Stimulated activated CD4-positive, alpha-beta T cell treated with anti-CD3 and anti-CD28 coated beads, Interleukin-1b, Interleukin-23, amount 100 ng/mL, for 4 hours (primary cell): ENCODE data around the gene FBXO11.
"Not testable (repeated sequence)": the region's sequence is repeated elsewhere in the genome, so short reads cannot be mapped to it uniquely, and the experiment has no call there.

ENCODE experiments used
- DNase-seq, 2 donors: peaks; one replicate each; pipeline ENCODE4 v3.0.0-alpha.2; 2020; ENCODE audit warnings: low read depth in 2 of 2

Gene FBXO11

DNA sequence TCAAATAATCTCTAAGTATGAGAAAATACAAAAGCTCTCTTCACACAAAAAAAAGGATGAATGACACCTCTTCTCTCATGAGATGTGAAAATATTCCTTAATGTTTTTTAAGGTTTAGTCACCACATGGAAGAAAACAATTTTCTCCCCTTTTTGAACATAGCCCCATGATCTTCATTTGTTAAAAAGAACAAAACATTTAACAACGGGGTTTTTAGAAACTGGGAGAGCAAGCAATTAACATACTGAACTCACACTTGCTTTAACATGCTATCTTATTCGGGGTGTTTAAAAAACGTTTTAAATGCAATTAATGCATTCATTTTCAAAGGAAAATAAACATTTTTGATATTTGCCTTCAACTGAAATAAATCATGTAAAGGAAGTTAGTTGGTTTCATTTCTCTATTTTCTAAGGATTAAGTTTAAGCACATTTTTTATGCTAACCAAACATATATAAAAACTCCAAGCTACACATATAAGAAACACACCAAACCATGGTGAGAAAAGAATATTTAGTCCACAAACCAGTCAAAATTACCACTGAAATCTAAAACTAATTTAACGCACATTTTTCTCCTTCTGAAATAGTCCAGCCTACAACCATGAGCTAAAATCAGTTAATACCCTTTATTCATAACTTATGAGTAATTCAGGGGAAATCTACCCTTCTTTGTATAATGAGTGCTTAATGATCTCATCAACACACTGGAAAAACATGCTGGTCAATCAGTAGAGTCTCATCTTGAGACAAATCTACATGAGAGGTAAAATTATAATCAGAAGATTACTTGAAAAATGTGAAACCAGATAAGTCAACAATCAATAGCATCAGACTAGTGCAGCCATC is 8.2 kb downstream of the FBXO11 start:
- no peak for DNase-seq

DNA sequence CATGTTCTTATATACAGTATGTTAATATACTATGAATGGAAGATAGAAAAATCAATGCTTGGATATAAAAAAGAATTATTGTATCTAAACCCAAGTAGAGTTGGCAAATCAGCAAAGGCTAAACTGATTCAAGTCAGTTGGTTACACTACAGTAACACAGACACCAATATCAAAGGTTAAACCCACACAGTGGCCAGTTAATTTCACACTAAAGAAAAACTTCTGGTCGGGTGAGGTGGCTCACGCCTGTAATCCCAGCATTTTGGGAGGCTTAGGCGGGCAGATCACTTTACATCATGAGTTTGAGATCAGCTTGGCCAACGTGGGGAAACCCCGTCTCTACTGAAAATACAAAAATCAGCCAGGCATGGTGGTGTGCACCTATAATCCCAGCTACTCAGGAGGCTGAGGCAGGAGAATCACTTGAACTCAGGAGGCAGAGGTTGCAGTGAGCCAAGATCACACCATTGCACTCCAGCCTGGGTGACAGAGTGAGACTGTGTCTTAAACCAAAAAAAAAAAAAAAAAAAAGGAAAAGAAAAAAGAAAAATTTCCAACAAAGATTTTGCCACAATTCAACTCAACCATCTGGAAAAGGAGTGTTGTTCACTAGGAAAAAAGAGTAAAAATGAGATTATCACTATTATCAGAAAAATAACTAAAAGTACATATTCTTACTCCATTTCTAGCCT is 9.0 kb downstream of the FBXO11 start:
- not testable (repeated sequence) for DNase-seq

DNA sequence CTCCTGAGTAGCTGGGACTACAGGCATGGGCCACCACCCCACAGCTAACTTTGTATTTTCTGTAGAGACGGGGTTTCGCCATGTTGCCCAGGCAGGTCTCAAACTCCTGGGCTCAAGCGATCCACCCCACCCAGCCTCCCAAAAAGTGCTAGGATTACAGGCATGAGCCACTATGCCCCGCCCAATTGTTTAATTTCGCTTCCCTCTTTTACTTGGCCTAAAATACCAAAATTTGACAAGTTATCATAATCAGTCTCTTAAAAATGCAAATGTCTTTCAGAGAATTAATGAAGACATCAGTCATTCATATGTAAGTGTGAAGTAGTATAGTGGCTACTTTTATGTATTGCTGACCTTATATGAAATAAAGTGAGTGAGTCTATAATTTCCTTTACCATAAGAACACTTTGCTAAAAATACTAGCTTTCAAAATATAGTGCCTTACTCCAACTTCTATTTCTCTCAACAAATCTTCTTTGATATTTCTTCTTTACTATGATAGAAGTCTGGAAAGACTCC is 9.8 kb downstream of the FBXO11 start:
- DNase-seq: no peak

DNA sequence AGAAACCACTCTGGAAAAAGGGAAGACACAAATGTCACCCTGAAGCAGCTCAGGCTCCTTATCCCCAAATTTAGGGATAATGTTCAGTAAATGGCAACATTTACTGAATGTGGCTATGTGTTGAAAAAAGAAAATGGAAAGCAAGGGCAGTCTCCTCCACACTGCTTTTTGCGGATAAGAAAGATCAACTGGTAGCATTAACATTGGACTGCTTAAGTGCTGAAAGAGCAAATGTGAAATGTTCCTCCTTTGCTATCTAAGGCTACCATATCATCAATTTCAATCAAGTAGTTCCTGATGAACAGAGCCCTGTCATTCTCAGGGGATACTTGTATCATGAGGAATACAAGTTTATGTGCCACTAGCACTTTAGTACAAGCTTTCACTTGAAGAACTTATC is 12.5 kb downstream of the FBXO11 start:
- DNase-seq: no peak

DNA sequence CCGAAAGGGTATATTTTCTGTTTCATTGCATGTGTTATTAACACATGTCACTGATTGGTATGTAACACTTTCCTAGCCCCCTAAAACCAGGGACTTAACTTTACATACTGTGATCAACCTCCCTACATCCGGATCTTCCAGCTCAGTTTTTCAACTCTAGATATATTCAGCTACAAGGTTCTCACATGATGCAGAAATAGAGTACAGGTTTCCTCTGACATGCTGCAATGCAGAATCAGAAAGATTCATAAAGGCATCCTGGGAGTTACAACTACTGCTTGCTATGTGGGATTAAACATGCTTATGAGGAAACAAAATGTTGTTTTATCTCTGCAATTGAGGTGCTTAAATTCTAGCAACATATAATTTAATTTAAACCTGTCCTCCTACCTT is 14.0 kb downstream of the FBXO11 start:
- DNase-seq: no peak

DNA sequence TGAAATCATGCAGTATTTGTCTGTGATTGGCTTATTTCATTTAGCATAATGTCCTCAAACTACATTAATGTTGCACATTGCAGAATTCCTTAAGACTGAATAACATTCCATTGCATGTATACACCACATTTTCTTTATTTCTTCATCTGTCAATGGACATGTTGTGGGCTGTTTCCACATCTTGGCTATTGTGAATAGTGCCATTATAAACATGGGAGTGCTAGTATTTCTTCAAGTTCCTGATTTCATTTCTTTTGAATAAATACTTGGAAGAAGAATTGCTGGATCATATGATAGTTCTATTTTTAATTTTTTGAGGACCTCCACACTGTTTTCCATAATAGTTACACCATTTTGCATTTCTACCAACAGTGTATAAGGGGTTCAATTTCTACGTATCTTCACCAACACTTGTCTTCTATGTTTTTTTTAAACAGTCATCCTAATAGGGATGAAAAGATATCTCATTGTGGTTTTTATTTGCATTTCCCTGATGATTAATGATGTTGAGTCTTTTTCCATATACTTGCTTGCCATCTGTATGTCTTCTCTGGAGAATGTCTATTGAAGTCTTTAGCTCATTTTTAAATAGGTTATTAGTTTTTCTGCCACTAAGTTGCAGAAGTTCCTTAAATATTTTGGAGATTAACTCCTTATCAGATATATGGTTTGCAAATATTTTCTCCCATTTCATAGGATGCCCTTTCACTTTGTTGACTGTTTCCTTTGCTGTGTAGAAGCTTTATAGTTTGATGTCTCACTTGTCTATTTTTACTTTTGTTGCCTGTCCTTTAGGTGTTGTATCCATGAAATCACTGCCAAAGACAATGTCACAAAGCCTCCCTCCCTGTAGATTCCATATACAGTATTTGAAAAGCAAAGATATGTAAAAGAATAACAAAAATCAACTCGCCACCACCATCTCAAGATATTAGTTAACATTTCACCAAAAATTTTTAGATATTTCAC is 14.6 kb downstream of the FBXO11 start:
- DNase-seq: no peak

- DNase-seq: no peak
These were observed 15.5 kb downstream of the FBXO11 start for GRCh38 chr2:47890711-47891368.

DNA sequence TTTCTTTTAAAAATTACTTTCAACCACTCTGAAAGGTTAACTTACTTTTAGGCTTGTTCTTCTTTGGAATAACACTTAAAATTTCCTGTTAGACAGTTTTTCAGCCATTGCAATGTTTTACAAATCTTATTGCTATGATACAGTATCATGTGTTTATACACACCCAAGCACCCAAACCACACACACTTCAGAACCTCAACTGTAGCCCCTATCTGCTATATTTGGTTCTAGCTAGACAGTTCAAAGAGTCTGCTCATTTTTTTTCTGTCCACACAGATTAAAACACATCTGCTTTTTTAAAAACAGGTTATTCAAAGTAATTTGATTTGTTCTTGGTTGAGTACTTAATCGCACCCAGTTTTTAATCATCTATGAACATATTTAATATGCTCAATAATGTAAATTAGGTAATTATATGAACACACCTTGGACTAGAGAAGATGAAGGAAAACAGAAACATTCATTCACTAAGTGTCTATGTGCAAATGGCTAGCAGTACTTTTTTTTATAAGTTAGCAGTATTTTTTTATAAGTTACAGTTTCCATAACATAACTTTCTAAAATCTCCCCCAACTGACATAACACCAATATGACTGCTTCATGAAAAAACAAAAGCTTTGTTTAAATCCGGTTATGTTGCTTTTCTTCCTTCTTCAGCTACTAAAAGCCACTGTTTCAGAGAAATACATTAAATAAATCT is 17.6 kb downstream of the FBXO11 start:
- no peak for DNase-seq

GRCh38 chr2:47876912-47877311 is 29.4 kb downstream of the FBXO11 start:
- DNase-seq: no peak

GRCh38 chr2:47872941-47873340 is 33.4 kb downstream of the FBXO11 start:
- DNase-seq: no peak

- no peak for DNase-seq
These were observed 35.4 kb downstream of the FBXO11 start for GRCh38 chr2:47870641-47871540.

DNA sequence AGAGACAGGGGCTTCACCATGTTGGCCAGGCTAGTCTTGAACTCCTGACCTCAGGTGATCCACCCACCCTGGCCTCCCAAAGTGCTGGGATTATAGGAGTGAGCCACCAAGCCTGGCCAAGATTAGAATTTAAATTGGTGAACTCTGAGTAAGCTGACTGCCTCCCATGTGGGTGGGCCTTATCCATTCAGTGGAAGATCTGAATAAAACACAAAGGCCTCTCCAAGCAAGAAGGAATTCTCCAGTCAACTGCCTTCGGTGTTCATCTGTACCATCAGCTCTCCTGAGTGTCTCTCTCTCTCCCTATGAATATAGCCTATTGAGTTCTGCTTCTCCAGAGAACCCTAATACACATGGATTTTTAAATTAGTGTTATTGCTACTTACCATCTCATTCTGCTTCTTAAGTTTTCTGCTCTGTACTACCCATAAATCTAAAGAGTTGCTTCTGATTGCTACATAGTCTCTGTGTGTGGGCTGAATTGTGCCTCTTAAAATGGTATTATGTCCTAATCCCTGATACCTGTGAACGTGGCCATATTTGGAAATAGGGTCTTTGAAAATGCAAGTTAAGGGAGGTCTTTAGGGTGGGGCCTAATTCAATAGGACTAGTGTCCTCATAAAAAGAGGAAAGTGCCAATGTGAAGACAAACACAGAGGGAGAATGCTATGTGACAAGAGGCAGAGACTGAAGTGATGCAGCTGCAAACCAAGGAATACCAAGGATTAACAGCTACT is 36.3 kb downstream of the FBXO11 start:
- DNase-seq: no peak

GRCh38 chr2:47868611-47869352 is 37.5 kb downstream of the FBXO11 start:
- no peak for DNase-seq

GRCh38 chr2:47867205-47867604 is 39.1 kb downstream of the FBXO11 start:
- no peak for DNase-seq

- no peak for DNase-seq
These were observed 41.7 kb downstream of the FBXO11 start for GRCh38 chr2:47864566-47864965.

GRCh38 chr2:47862949-47863348 is 43.3 kb downstream of the FBXO11 start:
- DNase-seq: no peak

GRCh38 chr2:47853067-47853777 is 53.1 kb downstream of the FBXO11 start:
- DNase-seq: not testable (repeated sequence)

- DNase-seq: no peak
These were observed 56.1 kb downstream of the FBXO11 start for GRCh38 chr2:47850198-47850597.
